ENCODE data around the gene FAM135A.

The FAM135A gene

DNA sequence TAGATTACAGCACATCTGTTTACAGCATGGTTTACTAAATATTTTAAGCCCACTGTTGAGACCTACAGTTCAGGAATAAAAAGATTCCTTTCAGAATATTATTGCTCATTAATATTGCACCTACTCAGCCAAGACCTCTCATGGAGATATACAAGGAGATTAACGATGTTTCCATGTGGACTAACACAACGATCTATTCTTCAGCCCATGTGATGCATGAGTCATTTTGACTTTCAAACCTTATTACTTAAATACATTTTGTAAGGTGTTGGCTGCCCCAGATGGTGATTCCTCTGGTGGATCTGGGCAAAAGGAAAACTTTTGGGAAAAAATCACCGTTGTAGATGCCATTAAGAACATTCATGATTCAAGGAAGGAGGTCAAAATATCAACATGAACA lies 105.4 kb downstream of the FAM135A start:
- Histone ChIP-seq H3K4me3 (ENCODE audit: low read depth in 1 of 2, low read length in 2 of 2) (no peak overlapping the region), H3K27ac (ENCODE audit: low read depth, low read length) (no peak overlapping the region), H3K4me1 (ENCODE audit: insufficient read depth, low read length) (no peaks in the 10 kb centered on the region), H3K9me3 (ENCODE audit: low read length) (no peaks in the 10 kb centered on the region), H3K36me3 (ENCODE audit: insufficient read depth, low read length) (peaks cover 8% of the 10 kb centered on the region), H3K9ac (ENCODE audit: low read length) (no peak overlapping the region), H3K27me3 (ENCODE audit: control insufficient read depth in 1 of 2, insufficient read depth in 2 of 2, low read length in 2 of 2) (no peaks in the 10 kb centered on the region)

GRCh38 chr6:70520575-70520974 lies 107.3 kb downstream of the FAM135A start:
- Histone ChIP-seq H3K27me3 (ENCODE audit: control insufficient read depth in 1 of 2, insufficient read depth in 2 of 2, low read length in 2 of 2) (no peaks in the 10 kb centered on the region), H3K9me3 (ENCODE audit: low read length) (no peaks in the 10 kb centered on the region), H3K36me3 (ENCODE audit: insufficient read depth, low read length) (no peaks in the 10 kb centered on the region), H3K4me1 (ENCODE audit: insufficient read depth, low read length) (no peaks in the 10 kb centered on the region), H3K4me3 (ENCODE audit: low read depth in 1 of 2, low read length in 2 of 2) (no peak overlapping the region), H3K27ac (ENCODE audit: low read depth, low read length) (no peak overlapping the region), H3K9ac (ENCODE audit: low read length) (no peak overlapping the region)

- Histone ChIP-seq H3K36me3 (ENCODE audit: insufficient read depth, low read length) (no peaks in the 10 kb centered on the region), H3K4me3 (ENCODE audit: low read depth in 1 of 2, low read length in 2 of 2) (no peak overlapping the region), H3K9me3 (ENCODE audit: low read length) (no peaks in the 10 kb centered on the region), H3K9ac (ENCODE audit: low read length) (no peak overlapping the region), H3K27me3 (ENCODE audit: control insufficient read depth in 1 of 2, insufficient read depth in 2 of 2, low read length in 2 of 2) (no peaks in the 10 kb centered on the region), H3K27ac (ENCODE audit: low read depth, low read length) (no peak overlapping the region), H3K4me1 (ENCODE audit: insufficient read depth, low read length) (no peaks in the 10 kb centered on the region)
Observed at GRCh38 chr6:70524721-70525286, 111.5 kb downstream of the FAM135A start.

GRCh38 chr6:70527071-70527737 lies 113.9 kb downstream of the FAM135A start:
- Histone ChIP-seq H3K4me3 (ENCODE audit: low read depth in 1 of 2, low read length in 2 of 2) (no peak overlapping the region), H3K9ac (ENCODE audit: low read length) (no peak overlapping the region), H3K27me3 (ENCODE audit: control insufficient read depth in 1 of 2, insufficient read depth in 2 of 2, low read length in 2 of 2) (no peaks in the 10 kb centered on the region), H3K36me3 (ENCODE audit: insufficient read depth, low read length) (no peaks in the 10 kb centered on the region), H3K27ac (ENCODE audit: low read depth, low read length) (no peak overlapping the region), H3K4me1 (ENCODE audit: insufficient read depth, low read length) (no peaks in the 10 kb centered on the region), H3K9me3 (ENCODE audit: low read length) (no peaks in the 10 kb centered on the region)

GRCh38 chr6:70530023-70530422 lies 116.7 kb downstream of the FAM135A start:
- no peak overlapping the region for H3K27ac ChIP-seq (ENCODE audit: low read depth, low read length)
- no peak overlapping the region for H3K4me3 ChIP-seq (ENCODE audit: low read depth in 1 of 2, low read length in 2 of 2)
- peaks cover 2% of the 10 kb centered on the region for H3K36me3 ChIP-seq (ENCODE audit: insufficient read depth, low read length)
- no peak overlapping the region for H3K9ac ChIP-seq (ENCODE audit: low read length)
- H3K4me1 ChIP-seq (ENCODE audit: insufficient read depth, low read length): no peaks in the 10 kb centered on the region
- H3K9me3 ChIP-seq (ENCODE audit: low read length): no peaks in the 10 kb centered on the region
- H3K27me3 ChIP-seq (ENCODE audit: control insufficient read depth in 1 of 2, insufficient read depth in 2 of 2, low read length in 2 of 2): no peaks in the 10 kb centered on the region

DNA sequence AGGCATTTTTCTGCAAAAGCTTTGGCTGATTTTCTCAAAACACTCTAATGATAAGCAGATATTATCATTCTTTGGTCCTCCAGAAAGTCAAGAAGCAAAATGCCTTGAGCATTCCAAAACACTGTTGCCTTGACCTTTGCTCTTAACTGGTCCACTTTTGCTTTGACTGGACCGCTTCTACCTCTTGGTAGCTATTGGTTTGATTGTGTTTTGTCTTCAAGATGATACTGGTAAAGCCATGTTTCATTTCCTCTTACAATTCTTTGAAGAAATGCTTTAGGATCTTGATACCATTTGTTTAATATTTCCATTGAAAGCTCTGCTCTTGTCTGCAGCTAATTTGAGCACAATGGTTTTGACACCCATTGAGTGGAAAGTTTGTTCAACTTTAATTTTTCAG lies 117.8 kb downstream of the FAM135A start:
- H3K4me3 ChIP-seq (ENCODE audit: low read depth in 1 of 2, low read length in 2 of 2): no peak overlapping the region
- H3K9me3 ChIP-seq (ENCODE audit: low read length): no peaks in the 10 kb centered on the region
- H3K9ac ChIP-seq (ENCODE audit: low read length): no peak overlapping the region
- H3K27me3 ChIP-seq (ENCODE audit: control insufficient read depth in 1 of 2, insufficient read depth in 2 of 2, low read length in 2 of 2): no peaks in the 10 kb centered on the region
- H3K4me1 ChIP-seq (ENCODE audit: insufficient read depth, low read length): no peaks in the 10 kb centered on the region
- peaks cover 5% of the 10 kb centered on the region for H3K36me3 ChIP-seq (ENCODE audit: insufficient read depth, low read length)
- H3K27ac ChIP-seq (ENCODE audit: low read depth, low read length): no peak overlapping the region

GRCh38 chr6:70537266-70537665 lies 124.0 kb downstream of the FAM135A start:
- no peak overlapping the region for H3K27ac ChIP-seq (ENCODE audit: low read depth, low read length)
- no peaks in the 10 kb centered on the region for H3K9me3 ChIP-seq (ENCODE audit: low read length)
- no peak overlapping the region for H3K4me3 ChIP-seq (ENCODE audit: low read depth in 1 of 2, low read length in 2 of 2)
- H3K36me3 ChIP-seq (ENCODE audit: insufficient read depth, low read length): peaks cover 12% of the 10 kb centered on the region
- no peaks in the 10 kb centered on the region for H3K4me1 ChIP-seq (ENCODE audit: insufficient read depth, low read length)
- H3K9ac ChIP-seq (ENCODE audit: low read length): no peak overlapping the region
- no peaks in the 10 kb centered on the region for H3K27me3 ChIP-seq (ENCODE audit: control insufficient read depth in 1 of 2, insufficient read depth in 2 of 2, low read length in 2 of 2)

GRCh38 chr6:70538376-70538775 lies 125.1 kb downstream of the FAM135A start:
- H3K4me3 ChIP-seq (ENCODE audit: low read depth in 1 of 2, low read length in 2 of 2): no peak overlapping the region
- no peaks in the 10 kb centered on the region for H3K9me3 ChIP-seq (ENCODE audit: low read length)
- H3K27me3 ChIP-seq (ENCODE audit: control insufficient read depth in 1 of 2, insufficient read depth in 2 of 2, low read length in 2 of 2): no peaks in the 10 kb centered on the region
- peaks cover 12% of the 10 kb centered on the region for H3K36me3 ChIP-seq (ENCODE audit: insufficient read depth, low read length)
- no peak overlapping the region for H3K27ac ChIP-seq (ENCODE audit: low read depth, low read length)
- no peak overlapping the region for H3K9ac ChIP-seq (ENCODE audit: low read length)
- no peaks in the 10 kb centered on the region for H3K4me1 ChIP-seq (ENCODE audit: insufficient read depth, low read length)

DNA sequence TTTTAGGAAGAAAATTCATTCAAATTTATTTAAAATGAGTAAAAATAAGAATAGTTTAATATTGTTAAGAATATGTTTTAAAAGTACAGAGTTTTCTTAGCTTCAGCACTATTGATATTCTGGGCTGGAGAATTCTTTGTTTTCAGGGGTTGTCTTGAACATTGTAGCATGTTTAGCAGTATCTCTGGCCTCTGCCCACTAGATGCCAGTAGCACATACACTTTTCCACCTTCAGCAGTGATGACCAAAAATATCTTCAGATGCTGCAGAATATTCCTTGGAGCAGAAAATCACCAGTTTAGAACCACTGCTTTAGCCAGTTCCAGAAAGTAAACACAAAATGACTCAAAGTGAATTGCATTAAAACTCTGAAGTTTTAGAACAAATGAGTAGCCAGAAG lies 134.0 kb downstream of the FAM135A start:
- Histone ChIP-seq H3K9ac (ENCODE audit: low read length) (no peak overlapping the region), H3K27ac (ENCODE audit: low read depth, low read length) (no peak overlapping the region), H3K4me3 (ENCODE audit: low read depth in 1 of 2, low read length in 2 of 2) (no peak overlapping the region), H3K36me3 (ENCODE audit: insufficient read depth, low read length) (no peaks in the 10 kb centered on the region), H3K27me3 (ENCODE audit: control insufficient read depth in 1 of 2, insufficient read depth in 2 of 2, low read length in 2 of 2) (no peaks in the 10 kb centered on the region), H3K9me3 (ENCODE audit: low read length) (no peaks in the 10 kb centered on the region), H3K4me1 (ENCODE audit: insufficient read depth, low read length) (no peaks in the 10 kb centered on the region)

GRCh38 chr6:70547905-70548304 lies 134.6 kb downstream of the FAM135A start:
- Histone ChIP-seq H3K27ac (ENCODE audit: low read depth, low read length) (no peak overlapping the region), H3K36me3 (ENCODE audit: insufficient read depth, low read length) (no peaks in the 10 kb centered on the region), H3K4me3 (ENCODE audit: low read depth in 1 of 2, low read length in 2 of 2) (no peak overlapping the region), H3K9me3 (ENCODE audit: low read length) (no peaks in the 10 kb centered on the region), H3K27me3 (ENCODE audit: control insufficient read depth in 1 of 2, insufficient read depth in 2 of 2, low read length in 2 of 2) (no peaks in the 10 kb centered on the region), H3K9ac (ENCODE audit: low read length) (no peak overlapping the region), H3K4me1 (ENCODE audit: insufficient read depth, low read length) (no peaks in the 10 kb centered on the region)

DNA sequence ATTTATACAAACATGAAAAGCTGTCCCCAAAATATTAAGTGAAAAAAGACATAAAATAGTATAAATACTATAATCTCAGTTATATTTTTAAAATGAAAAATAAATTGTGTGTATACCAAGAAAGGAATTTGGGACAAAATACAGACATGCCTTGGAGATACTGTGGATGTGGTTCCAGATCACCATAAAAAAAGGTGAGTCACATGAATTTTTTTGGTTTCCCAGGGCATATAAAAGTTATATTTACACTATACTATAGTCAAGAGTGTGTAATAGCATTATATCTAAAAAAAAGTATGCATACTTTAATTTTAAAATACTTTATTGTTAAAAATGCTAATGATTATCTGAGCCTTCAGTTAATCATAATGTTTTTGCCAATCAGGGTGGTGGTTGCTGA lies 136.0 kb downstream of the FAM135A start:
- H3K27me3 ChIP-seq (ENCODE audit: control insufficient read depth in 1 of 2, insufficient read depth in 2 of 2, low read length in 2 of 2): no peaks in the 10 kb centered on the region
- no peak overlapping the region for H3K27ac ChIP-seq (ENCODE audit: low read depth, low read length)
- H3K9me3 ChIP-seq (ENCODE audit: low read length): no peaks in the 10 kb centered on the region
- no peak overlapping the region for H3K9ac ChIP-seq (ENCODE audit: low read length)
- no peaks in the 10 kb centered on the region for H3K4me1 ChIP-seq (ENCODE audit: insufficient read depth, low read length)
- no peaks in the 10 kb centered on the region for H3K36me3 ChIP-seq (ENCODE audit: insufficient read depth, low read length)
- H3K4me3 ChIP-seq (ENCODE audit: low read depth in 1 of 2, low read length in 2 of 2): no peak overlapping the region

DNA sequence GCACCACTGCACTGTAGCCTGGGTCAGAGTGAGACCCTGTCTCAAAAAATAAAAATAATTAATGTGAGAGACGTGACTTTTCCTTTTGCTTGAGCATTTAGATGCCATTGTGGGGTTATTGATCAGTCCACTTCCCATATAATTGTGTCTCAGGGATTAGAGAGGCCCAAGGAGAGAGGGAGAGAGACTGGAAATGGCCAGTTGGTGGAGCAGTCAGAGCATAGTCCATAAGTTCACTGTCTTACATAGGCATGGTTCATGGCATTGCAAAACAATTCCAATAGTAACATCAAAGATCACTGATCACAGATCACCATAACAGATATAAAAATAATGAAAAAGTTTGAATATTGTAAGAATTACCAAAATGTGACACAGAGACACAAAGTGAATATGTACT lies 138.3 kb downstream of the FAM135A start:
- H3K27me3 ChIP-seq (ENCODE audit: control insufficient read depth in 1 of 2, insufficient read depth in 2 of 2, low read length in 2 of 2): no peaks in the 10 kb centered on the region
- no peak overlapping the region for H3K27ac ChIP-seq (ENCODE audit: low read depth, low read length)
- H3K9ac ChIP-seq (ENCODE audit: low read length): no peak overlapping the region
- no peak overlapping the region for H3K4me3 ChIP-seq (ENCODE audit: low read depth in 1 of 2, low read length in 2 of 2)
- H3K36me3 ChIP-seq (ENCODE audit: insufficient read depth, low read length): no peaks in the 10 kb centered on the region
- no peaks in the 10 kb centered on the region for H3K9me3 ChIP-seq (ENCODE audit: low read length)
- no peaks in the 10 kb centered on the region for H3K4me1 ChIP-seq (ENCODE audit: insufficient read depth, low read length)

Measured in muscle layer of colon (tissue), 2 donors.